Endodermal cell (in vitro differentiated cells): ENCODE data around the gene GTPBP1. TPM values are rescaled to one million over a fixed set of nuclear protein-coding genes. Genes with fewer than 3 reads are reported as not detected.

ENCODE experiments used
- DNase-seq: peaks from one replicate; pipeline ENCODE4 v3.0.0-alpha.2; 2017
- H3K27ac ChIP-seq: 2 replicates; pipeline ENCODE4 v1.5.1; 2013; ENCODE audit warnings: mild to moderate bottlenecking, low read depth, low read length, moderate library complexity
- H3K27me3 ChIP-seq: 2 replicates; pipeline ENCODE4 v1.6.1; 2013; ENCODE audit warnings: mild to moderate bottlenecking, low read length, moderate library complexity; ENCODE audit not compliant: insufficient read depth, control insufficient read depth, poor library complexity, severe bottlenecking
- H3K36me3 ChIP-seq: 2 replicates; pipeline ENCODE4 v1.7.0; 2013; ENCODE audit warnings: mild to moderate bottlenecking, low read length, moderate library complexity; ENCODE audit not compliant: control insufficient read depth, insufficient read depth
- H3K4me1 ChIP-seq: one replicate; pipeline ENCODE4 v1.7.0; 2013; ENCODE audit warnings: low read length; ENCODE audit not compliant: control insufficient read depth, insufficient read depth
- H3K4me3 ChIP-seq: 2 replicates; pipeline ENCODE4 v1.5.1; 2013; ENCODE audit warnings: mild to moderate bottlenecking, low read length, moderate library complexity
- H3K9ac ChIP-seq: 2 replicates; pipeline ENCODE4 v1.6.1; 2013; ENCODE audit warnings: mild to moderate bottlenecking, low read length, moderate library complexity; ENCODE audit not compliant: poor library complexity, severe bottlenecking; ENCODE audit errors: extremely low read depth
- H3K9me3 ChIP-seq: 2 replicates; pipeline ENCODE4 v1.6.1; 2013; ENCODE audit warnings: mild to moderate bottlenecking, low read length, moderate library complexity; ENCODE audit not compliant: control insufficient read depth
- H3K27ac Mint-ChIP-seq: 2 replicates; pipeline ENCODE4 v1.8.0; 2020; ENCODE audit warnings: mixed read lengths
- H3K27me3 Mint-ChIP-seq: 2 replicates; pipeline ENCODE4 v1.8.0; 2021; ENCODE audit warnings: mild to moderate bottlenecking, mixed read lengths; ENCODE audit not compliant: insufficient read depth
- H3K36me3 Mint-ChIP-seq: 2 replicates; pipeline ENCODE4 v1.8.0; 2020; ENCODE audit warnings: low read depth, mixed read lengths
- H3K4me1 Mint-ChIP-seq: 2 replicates; pipeline ENCODE4 v1.8.0; 2020; ENCODE audit warnings: mixed read lengths
- H3K4me3 Mint-ChIP-seq: 2 replicates; pipeline ENCODE4 v1.8.0; 2020; ENCODE audit warnings: mild to moderate bottlenecking, moderate library complexity, mixed read lengths
- H3K9me3 Mint-ChIP-seq: 2 replicates; pipeline ENCODE4 v1.8.0; 2020; ENCODE audit warnings: mild to moderate bottlenecking, mixed read lengths
- WGBS, 2 experiments: methylation state at CpG; one replicate each; pipeline versions ENCODE4 v1.1.5 to v1.1.7; 2013; ENCODE audit warnings: missing lambda C conversion rate in 2 of 2, mixed read lengths in 1 of 2; ENCODE audit not compliant: insufficient coverage in 1 of 2, insufficient read length in 1 of 2; 5-methylcytosine and 5-hydroxymethylcytosine counted together
- total RNA-seq, 2 donors: library from RNA; stranded (reverse); fragmentation: NEBNext Ultra II Directional in 1 of 2; extraction: Animal tissue kit (Norgen Biotek cat#: 25700) in 1 of 2; gene quantifications; 2 replicates in 1 of 2; 3 replicates in 1 of 2; pipeline ENCODE4 v1.2.1, GENCODE V29; 2021
- TF ChIP-seq, protein P1 (sequence below): fragments of 200-600 bp; sonication (generic); conservative IDR thresholded peaks from 2 replicates; pipeline ENCODE4 v1.5.0; 2021; ENCODE audit warnings: antibody characterized with exemption, mild to moderate bottlenecking

GTPBP1 gene
- total RNA-seq, 2 donors from 2014 or later, result 79.0 to 86.1 TPM

DNA sequence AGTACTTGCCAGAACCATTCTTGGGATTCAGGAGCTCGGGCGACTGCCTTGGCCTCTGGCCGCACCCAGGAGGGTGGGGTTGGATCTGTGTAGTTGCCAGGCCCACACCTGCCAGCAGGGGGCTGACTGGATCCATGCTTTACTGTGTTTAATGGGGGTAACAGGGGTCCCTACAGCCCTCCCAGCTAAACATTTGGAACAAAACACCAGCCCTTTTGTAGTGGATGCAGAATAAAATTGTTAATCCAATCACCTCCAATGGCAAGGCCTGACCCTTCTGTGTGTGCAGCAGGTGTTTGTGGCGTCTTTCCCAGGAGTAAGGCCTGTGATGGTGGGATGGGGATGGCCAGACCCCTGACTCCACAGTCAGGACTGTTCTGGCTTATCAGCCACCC lies 27.6 kb downstream of the GTPBP1 start:
- Mint-ChIP-seq H3K4me3 (no peak overlapping the region), H3K27ac (no peak overlapping the region)
- peak; percentile 86 for DNase-seq

DNA sequence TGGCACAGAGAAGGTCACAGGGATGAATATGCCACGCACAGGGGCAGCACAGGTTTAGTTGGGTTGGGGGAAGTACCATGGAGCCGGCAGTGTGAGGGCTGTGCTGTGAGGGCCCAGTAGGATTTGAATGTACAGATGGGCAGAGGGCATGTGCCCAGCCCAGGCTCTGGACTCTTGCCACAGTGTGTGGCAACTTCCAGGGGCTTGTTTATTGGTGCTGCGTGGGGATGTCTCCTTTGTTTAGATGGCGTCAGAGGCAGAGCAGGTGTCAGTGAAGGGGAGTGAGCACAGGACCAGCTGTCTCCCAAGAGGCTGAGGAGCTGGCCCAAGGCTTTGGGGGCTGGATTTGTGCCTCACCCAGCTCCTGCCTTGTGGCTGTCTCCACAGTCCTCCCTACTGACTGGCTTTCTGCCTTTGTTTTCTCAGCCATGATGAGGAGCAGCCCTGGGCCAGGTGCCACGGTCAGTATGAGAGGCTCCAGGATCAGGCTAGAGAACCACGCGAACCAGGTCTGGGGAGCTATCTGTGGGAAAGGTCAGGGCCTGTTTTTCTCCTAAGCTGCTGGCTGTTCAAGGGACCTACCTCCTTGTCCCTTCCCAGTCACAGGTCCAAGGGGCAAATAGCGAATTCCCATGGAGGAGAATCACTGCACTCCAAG lies 28.1 kb downstream of the GTPBP1 start:
- peaks cover 37% of the 10 kb centered on the region for H3K36me3 Mint-ChIP-seq
- 85 to 89% methylated on average over 3 to 8 of the region's 8 CpGs for WGBS, 2 experiments
- H3K4me3 ChIP-seq, result no peak overlapping the region
- no peaks in the 10 kb centered on the region for H3K4me1 Mint-ChIP-seq
- H3K27me3 ChIP-seq, result no peaks in the 10 kb centered on the region
- TF ChIP-seq, protein P1, sequence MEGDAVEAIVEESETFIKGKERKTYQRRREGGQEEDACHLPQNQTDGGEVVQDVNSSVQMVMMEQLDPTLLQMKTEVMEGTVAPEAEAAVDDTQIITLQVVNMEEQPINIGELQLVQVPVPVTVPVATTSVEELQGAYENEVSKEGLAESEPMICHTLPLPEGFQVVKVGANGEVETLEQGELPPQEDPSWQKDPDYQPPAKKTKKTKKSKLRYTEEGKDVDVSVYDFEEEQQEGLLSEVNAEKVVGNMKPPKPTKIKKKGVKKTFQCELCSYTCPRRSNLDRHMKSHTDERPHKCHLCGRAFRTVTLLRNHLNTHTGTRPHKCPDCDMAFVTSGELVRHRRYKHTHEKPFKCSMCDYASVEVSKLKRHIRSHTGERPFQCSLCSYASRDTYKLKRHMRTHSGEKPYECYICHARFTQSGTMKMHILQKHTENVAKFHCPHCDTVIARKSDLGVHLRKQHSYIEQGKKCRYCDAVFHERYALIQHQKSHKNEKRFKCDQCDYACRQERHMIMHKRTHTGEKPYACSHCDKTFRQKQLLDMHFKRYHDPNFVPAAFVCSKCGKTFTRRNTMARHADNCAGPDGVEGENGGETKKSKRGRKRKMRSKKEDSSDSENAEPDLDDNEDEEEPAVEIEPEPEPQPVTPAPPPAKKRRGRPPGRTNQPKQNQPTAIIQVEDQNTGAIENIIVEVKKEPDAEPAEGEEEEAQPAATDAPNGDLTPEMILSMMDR, result no peak
- H3K9ac ChIP-seq, result no peak overlapping the region
- H3K4me3 Mint-ChIP-seq, result no peak overlapping the region
- H3K36me3 ChIP-seq, result peaks cover 82% of the 10 kb centered on the region
- H3K27ac Mint-ChIP-seq, result no peak overlapping the region
- H3K27me3 Mint-ChIP-seq, result no peaks in the 10 kb centered on the region
- no peaks in the 10 kb centered on the region for H3K9me3 Mint-ChIP-seq
- DNase-seq, result no peak
- no peaks in the 10 kb centered on the region for H3K4me1 ChIP-seq
- no peaks in the 10 kb centered on the region for H3K9me3 ChIP-seq
- peak overlapping the region; percentile 29 for H3K27ac ChIP-seq

More for the DNA sequence above, 27.6 kb downstream of the GTPBP1 start:
- no peaks in the 10 kb centered on the region for H3K4me1 Mint-ChIP-seq
- Histone ChIP-seq H3K27me3 (no peaks in the 10 kb centered on the region), H3K4me1 (no peaks in the 10 kb centered on the region), H3K9me3 (no peaks in the 10 kb centered on the region), H3K4me3 (no peak overlapping the region), H3K27ac (peak overlapping the region; percentile 29), H3K36me3 (peaks cover 83% of the 10 kb centered on the region), H3K9ac (no peak overlapping the region)
- H3K9me3 Mint-ChIP-seq, result no peaks in the 10 kb centered on the region
- 89% methylated on average over 4 of the region's 4 CpGs for WGBS, 2 experiments
- H3K27me3 Mint-ChIP-seq, result no peaks in the 10 kb centered on the region
- peaks cover 37% of the 10 kb centered on the region for H3K36me3 Mint-ChIP-seq
- TF ChIP-seq, protein P1, result peak; percentile 88

DNA sequence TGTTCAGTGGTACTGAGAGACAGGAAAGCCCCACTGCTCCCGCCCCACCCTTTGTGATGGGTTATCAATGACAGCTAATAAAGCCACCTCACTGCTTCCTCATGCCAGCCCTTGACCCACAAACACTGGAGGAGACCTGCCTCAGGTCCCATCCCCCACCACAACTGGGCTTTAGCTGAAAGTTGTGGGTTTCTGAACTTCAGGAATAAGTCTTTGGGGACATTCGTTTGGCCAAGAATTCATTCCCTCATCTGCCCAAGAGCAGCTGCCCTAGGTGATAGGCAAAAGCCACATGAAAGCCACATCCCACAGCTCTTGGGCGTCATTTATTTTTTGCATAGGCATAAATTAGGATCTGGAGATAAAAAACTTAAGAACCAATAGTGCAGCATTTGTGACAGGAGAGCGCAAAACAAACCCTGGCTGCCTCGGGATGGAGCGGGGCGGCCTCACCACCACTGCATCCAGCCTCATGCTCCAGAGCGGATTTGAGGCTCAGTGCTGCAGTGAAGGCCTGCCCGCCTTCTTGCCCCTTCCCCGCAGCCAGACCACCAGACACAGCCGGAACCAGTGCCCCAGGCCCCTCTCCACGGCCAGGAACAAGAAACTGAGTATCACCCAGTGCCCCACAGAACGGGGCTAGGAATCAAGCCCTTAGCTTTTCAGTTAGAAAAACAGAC lies 28.8 kb downstream of the GTPBP1 start:
- TF ChIP-seq, protein P1, result no peak
- no peak overlapping the region for H3K4me3 Mint-ChIP-seq
- peak overlapping the region; percentile 36 for H3K27ac ChIP-seq
- H3K9me3 Mint-ChIP-seq, result no peaks in the 10 kb centered on the region
- no peaks in the 10 kb centered on the region for H3K27me3 Mint-ChIP-seq
- no peak overlapping the region for H3K27ac Mint-ChIP-seq
- H3K4me1 Mint-ChIP-seq, result no peaks in the 10 kb centered on the region
- peaks cover 82% of the 10 kb centered on the region for H3K36me3 ChIP-seq
- DNase-seq, result no peak
- H3K4me1 ChIP-seq, result no peaks in the 10 kb centered on the region
- peaks cover 37% of the 10 kb centered on the region for H3K36me3 Mint-ChIP-seq
- H3K9me3 ChIP-seq, result no peaks in the 10 kb centered on the region
- H3K4me3 ChIP-seq, result no peak overlapping the region
- H3K27me3 ChIP-seq, result no peaks in the 10 kb centered on the region
- WGBS, 2 experiments, result 91 to 92% methylated on average over 12 to 13 of the region's 13 CpGs
- no peak overlapping the region for H3K9ac ChIP-seq
